ENCODE measurements around the gene HSFX4.
"Not testable (repeated sequence)": the region's sequence is repeated elsewhere in the genome, so short reads cannot be mapped to it uniquely, and the experiment has no call there.

Gene HSFX4, protein sequence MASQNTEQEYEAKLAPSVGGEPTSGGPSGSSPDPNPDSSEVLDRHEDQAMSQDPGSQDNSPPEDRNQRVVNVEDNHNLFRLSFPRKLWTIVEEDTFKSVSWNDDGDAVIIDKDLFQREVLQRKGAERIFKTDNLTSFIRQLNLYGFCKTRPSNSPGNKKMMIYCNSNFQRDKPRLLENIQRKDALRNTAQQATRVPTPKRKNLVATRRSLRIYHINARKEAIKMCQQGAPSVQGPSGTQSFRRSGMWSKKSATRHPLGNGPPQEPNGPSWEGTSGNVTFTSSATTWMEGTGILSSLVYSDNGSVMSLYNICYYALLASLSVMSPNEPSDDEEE

DNA sequence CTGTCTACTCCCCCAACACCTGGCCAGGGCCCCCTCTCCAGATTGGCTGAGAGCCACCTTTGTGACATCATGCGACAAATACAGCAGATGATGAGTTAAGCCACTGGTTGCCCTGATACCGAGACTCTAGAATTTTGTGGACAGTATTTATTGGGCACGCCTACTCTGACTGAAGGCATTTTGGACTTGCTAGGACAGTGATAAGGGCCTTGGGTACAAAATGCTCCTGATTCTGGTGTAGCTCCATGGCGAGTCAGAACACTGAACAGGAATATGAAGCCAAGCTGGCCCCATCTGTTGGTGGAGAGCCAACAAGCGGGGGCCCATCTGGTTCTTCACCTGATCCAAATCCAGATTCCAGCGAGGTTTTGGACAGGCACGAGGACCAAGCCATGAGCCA is at the start of gene HSFX4:
Gene HSFX4 (plus strand): TSS at position 174 of the 400 bp plus-strand sequence. CDS start 72 bp downstream, at position 246.
- Mint-ChIP-seq H3K4me3 (peak within 1 kb of the TSS; percentile 17), H3K27ac (peak within 1 kb of the TSS; percentile 75)
- H3K9me3 Mint-ChIP-seq; H3K36me3 Mint-ChIP-seq (ENCODE audit: low read depth); H3K27me3 Mint-ChIP-seq (ENCODE audit: low read depth); H3K4me1 Mint-ChIP-seq (ENCODE audit: low read depth): not testable (repeated sequence)

DNA sequence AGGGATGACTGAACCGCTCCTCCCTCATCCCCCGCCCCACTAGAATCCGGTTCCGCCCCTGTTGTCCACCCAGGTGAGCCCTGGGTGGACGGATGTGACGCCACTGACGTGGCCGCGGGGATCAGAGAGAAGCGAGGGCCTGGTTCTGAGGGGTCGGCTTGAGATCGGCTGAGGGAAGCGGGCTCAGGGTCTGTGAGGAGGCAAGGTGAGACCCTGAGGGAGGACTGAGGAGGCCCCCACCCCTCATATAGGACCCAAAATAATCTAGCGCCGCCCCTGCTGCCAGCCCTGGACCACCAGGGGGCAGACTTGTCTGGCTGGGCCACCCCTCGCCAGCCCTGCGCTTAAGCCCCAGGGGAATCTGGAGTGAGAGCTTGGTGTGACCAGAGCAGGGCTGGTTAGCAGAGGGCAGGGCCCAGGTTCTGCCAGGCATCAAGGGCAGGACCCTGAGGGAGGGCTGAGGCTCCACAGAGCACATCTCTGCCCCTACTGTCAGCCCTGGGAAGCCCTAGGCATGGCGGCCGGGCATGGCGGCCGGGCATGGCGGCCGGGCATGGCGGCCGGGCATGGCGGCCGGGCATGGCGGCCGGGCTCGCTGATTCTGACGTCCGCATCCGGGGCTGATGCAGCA is 48.2 kb upstream of the HSFX4 start, which contains the start of gene MAGEA8:
Gene MAGEA8 (plus strand): TSS at position 103 of the 631 bp plus-strand sequence. CDS start 3,090 bp downstream, outside the sequence.
- Mint-ChIP-seq H3K27ac (no peak within 1 kb of the TSS), H3K36me3 (ENCODE audit: low read depth) (no peaks in the 10 kb centered on the region), H3K4me1 (ENCODE audit: low read depth) (peaks cover 8% of the 10 kb centered on the region), H3K27me3 (ENCODE audit: low read depth) (peaks cover 17% of the 10 kb centered on the region), H3K4me3 (no peak within 1 kb of the TSS), H3K9me3 (no peaks in the 10 kb centered on the region)

DNA sequence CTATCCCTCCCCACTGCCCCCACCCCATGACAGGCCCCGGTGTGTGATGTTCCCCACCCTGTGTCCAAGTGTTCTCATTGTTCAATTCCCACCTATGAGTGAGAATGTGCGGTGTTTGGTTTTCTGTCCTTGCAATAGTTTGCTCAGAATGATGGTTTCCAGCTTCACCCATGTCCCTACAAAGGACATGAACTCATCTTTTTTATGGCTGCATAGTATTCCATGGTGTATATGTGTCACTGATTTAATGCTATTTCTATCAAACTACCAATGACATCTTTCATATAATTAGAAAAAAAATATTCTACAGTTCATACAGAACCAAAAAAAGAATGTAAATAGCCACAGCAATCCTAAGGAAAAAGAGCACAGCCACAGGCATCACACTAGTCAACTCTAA is 38.5 kb upstream of the HSFX4 start:
- H3K4me1 Mint-ChIP-seq (ENCODE audit: low read depth); H3K27me3 Mint-ChIP-seq (ENCODE audit: low read depth); H3K36me3 Mint-ChIP-seq (ENCODE audit: low read depth); H3K27ac Mint-ChIP-seq; H3K9me3 Mint-ChIP-seq; H3K4me3 Mint-ChIP-seq: not testable (repeated sequence)

DNA sequence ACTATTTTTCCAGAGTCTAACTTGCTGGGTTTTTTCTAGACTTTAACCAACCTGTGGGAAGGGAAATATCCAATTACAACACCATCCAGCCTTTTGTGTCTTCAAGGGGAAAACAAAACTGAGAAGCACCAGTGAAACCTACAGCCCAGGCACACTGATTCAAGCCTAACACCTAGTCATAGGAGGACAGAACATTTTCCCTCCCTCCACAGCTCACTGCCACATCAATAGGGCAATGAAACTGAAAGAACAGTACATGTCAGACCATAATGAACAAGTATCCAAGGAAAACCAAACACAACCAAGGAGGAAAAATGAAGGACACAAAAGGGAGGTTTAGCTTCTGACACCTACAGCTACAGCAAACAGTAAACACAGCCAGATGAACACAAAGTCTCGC is 30.8 kb upstream of the HSFX4 start:
- Mint-ChIP-seq H3K4me1 (ENCODE audit: low read depth) (peaks cover 8% of the 10 kb centered on the region), H3K4me3 (no peak overlapping the region)

DNA sequence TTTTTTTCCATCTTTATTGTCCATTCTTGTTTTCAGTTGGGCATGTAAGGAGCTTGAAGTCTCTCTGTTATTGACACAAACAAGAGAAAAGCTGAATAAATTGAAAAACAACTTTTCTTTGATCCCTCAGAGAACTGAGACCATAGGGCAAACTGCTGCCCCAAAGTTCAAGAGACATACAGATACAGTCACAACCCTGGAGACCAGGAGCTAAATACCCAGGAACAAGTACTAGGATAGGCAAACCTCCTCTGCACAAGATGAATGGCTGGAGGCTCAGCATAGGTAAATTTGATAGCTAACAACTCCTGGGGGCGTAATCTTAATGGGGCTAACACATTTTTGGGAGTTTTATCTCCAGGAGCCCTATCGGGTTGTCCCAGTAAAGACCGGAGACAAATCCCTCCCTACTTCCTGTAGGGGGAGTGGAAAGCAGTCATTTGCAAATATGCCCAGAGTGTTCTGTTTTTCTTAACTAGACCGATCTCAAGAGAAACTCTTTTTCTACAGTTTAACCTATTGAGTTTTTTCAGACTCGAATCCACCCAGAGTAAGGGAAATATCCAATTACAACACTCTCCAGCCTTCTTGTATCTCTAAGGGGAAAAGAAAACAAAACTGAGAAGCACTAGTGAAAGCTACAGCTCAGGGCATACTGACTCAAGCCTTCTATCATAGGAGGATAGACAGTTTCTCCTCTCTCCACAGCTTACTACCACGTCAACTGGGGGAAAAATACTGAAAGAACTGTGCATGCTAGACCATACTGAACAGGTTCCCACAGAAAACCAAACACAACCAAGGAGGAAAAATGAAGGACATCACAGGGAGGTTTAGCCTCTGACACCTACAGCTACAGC is 25.3 kb upstream of the HSFX4 start:
- H3K27me3 Mint-ChIP-seq (ENCODE audit: low read depth) = no peaks in the 10 kb centered on the region
- H3K9me3 Mint-ChIP-seq = no peaks in the 10 kb centered on the region
- peaks cover 17% of the 10 kb centered on the region for H3K4me1 Mint-ChIP-seq (ENCODE audit: low read depth)
- H3K4me3 Mint-ChIP-seq = peak overlapping the region; percentile 72
- H3K36me3 Mint-ChIP-seq (ENCODE audit: low read depth) = no peaks in the 10 kb centered on the region
- H3K27ac Mint-ChIP-seq = peak overlapping the region; percentile 85

More for the DNA sequence above, 30.8 kb upstream of the HSFX4 start:
- H3K27me3 Mint-ChIP-seq (ENCODE audit: low read depth) = no peaks in the 10 kb centered on the region
- no peaks in the 10 kb centered on the region for H3K36me3 Mint-ChIP-seq (ENCODE audit: low read depth)
- no peak overlapping the region for H3K27ac Mint-ChIP-seq
- no peaks in the 10 kb centered on the region for H3K9me3 Mint-ChIP-seq

DNA sequence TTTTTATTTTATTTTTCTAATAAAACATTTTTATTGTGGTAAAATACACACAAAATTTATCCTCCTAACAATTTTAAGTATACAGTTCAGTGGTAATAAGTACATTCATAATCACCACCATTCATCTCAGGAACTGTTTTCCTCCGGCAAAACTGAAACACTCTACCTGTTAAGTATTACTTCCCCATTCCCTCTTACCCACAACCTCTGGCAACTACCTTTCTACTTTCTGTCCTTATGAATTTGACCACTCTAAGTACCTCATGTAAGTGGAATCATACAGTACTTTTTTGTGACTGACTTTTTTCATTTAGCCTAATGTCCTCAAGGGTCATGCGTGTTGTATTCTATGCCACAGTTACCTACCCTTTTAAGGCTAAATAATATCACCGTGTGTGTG is 21.1 kb upstream of the HSFX4 start:
- no peak overlapping the region for H3K4me3 Mint-ChIP-seq
- peaks cover 6% of the 10 kb centered on the region for H3K9me3 Mint-ChIP-seq
- no peak overlapping the region for H3K27ac Mint-ChIP-seq
- H3K27me3 Mint-ChIP-seq (ENCODE audit: low read depth) = no peaks in the 10 kb centered on the region
- H3K36me3 Mint-ChIP-seq (ENCODE audit: low read depth) = no peaks in the 10 kb centered on the region
- H3K4me1 Mint-ChIP-seq (ENCODE audit: low read depth) = peaks cover 22% of the 10 kb centered on the region

DNA sequence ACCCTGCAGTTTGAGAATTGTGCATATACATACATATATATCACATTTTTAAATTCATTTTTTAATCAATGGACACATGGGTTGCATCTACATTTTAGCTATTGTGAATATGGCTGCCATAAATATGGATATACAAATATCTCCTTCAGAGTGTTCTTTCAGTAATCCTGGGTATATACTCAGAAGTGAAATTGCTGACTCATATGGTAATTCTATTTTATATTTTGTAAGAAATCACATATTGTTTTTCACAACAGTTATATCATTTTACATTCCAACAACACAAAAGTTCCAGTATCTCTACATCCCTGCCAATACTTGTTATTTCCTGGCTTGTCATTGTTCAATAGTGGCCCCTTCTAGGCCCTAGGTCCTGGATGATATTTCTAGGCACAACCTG is 20.6 kb upstream of the HSFX4 start:
- Mint-ChIP-seq H3K27me3 (ENCODE audit: low read depth) (no peaks in the 10 kb centered on the region), H3K4me1 (ENCODE audit: low read depth) (peaks cover 22% of the 10 kb centered on the region), H3K36me3 (ENCODE audit: low read depth) (no peaks in the 10 kb centered on the region), H3K9me3 (peaks cover 10% of the 10 kb centered on the region), H3K4me3 (no peak overlapping the region), H3K27ac (no peak overlapping the region)

DNA sequence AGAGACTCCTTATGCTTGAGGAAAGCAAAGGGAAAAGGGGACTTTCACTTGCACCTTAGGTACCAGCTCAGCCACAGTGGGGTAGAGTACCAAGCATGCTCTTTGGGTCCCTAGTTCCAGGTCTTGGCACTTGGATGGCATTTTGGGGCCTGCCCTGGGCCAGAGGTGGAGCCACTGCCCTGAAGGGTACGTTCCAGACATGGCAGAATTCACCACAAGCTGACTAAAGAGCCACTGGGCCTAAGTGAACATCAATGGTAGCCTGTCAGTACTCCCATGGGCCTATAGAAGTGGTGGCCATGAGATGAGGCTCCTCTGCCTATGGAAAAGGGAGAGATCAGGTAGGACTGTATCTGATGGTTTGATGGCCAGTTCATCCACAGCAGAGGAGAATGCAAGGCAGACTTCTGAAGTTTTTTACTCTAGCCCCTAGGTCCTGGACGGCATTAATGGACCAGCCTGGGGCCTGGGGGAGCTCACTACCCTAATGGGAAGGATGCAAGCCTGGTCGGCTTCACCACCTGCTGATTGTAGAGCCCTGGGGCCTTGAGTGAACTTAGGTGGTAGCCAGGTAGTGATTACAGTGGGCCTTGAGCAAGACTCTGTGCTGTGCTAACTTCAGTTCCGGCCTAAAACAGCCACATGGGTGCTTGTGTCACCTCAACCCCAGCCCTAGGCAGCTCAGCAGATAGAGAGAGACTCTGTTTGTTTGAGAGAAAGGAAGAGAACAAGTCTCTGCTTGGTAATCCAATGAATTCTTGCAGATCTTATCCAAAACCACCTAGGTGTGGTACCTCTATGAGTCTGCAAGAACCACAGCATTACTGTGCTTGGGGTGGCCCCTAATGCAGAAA is 19.8 kb upstream of the HSFX4 start:
- no peaks in the 10 kb centered on the region for H3K27me3 Mint-ChIP-seq (ENCODE audit: low read depth)
- peaks cover 15% of the 10 kb centered on the region for H3K9me3 Mint-ChIP-seq
- no peak overlapping the region for H3K27ac Mint-ChIP-seq
- H3K4me1 Mint-ChIP-seq (ENCODE audit: low read depth) = peaks cover 14% of the 10 kb centered on the region
- no peak overlapping the region for H3K4me3 Mint-ChIP-seq
- H3K36me3 Mint-ChIP-seq (ENCODE audit: low read depth) = peaks cover 4% of the 10 kb centered on the region

DNA sequence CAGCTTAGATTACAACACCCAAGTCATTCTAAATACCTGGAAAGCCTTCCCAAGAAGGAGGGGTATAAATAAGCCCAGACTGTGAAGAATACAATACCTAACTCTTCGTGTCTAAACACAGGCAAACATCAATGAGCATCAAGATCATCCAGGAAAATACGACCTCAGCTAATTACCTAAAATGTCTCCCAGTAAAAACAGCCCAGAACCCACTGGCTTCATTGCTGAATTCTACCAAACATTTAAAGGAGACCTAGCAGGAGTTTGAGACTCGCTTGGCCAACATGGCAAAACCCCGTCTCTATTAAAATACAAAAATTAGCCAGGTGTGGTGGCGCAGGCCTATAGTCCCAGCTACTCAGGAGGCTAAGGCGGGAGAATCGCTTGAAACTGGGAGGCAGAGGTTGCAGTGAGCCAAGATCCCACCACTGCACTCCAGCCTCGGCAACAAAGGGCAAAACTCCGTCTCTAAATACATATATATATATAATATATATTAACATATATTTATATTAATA is 19.1 kb upstream of the HSFX4 start:
- Mint-ChIP-seq H3K4me3 (no peak overlapping the region), H3K27ac (no peak overlapping the region), H3K4me1 (ENCODE audit: low read depth) (peaks cover 10% of the 10 kb centered on the region), H3K36me3 (ENCODE audit: low read depth) (peaks cover 4% of the 10 kb centered on the region), H3K27me3 (ENCODE audit: low read depth) (no peaks in the 10 kb centered on the region), H3K9me3 (peaks cover 15% of the 10 kb centered on the region)

DNA sequence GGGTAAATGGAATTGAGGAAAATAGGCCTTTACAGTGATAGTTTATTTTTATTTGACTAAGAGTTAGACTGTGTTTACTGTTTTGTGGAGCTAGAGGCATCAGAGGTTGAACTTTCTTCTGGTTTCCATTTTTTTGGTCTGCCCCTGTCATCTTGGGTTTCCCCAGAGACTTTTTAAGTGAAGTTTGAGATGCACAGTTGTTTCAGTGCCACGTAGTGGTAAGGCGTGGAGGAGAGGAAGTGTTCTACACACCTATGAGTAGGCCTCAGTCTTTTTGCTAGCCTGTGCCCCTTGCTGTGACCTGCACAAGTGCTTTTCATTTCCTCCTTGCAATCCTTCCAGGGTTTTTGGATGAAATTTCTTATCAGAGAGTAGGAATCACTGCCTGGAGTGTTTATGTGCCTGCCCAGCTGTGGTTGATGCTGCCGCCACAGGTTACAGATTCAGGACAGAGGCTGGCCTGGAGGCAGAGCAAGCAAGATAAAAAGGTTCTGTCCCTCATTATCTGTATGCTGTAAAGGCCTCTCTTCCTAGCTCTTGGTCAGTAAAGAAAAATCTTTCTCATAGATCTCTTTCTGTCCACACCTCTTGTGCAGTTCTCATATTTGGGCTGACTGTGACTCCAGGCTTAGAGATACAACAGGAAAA is 12.5 kb upstream of the HSFX4 start:
- Mint-ChIP-seq H3K27ac (peak overlapping the region; percentile 89), H3K36me3 (ENCODE audit: low read depth) (peaks cover 4% of the 10 kb centered on the region)

DNA sequence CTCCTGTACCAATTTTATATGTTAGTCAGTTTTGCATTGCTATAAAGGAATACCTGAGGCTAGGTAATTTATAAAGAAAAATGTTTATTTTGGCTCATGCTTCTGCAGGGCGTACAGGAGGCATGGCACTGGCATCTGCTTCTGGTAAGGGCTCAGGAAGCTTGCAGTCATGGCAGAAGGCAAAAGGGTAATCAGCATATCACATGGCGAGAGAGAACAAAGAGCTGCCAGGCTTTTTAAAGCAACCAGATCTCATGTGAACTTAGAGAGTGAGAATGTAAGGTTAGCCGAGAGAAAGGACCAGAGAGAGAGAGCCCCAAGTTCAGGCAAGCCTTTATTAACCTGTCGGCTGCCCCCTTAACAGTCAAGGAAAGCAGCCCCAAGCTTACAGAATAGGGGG is 5.5 kb upstream of the HSFX4 start:
- H3K27ac Mint-ChIP-seq; H3K36me3 Mint-ChIP-seq (ENCODE audit: low read depth); H3K27me3 Mint-ChIP-seq (ENCODE audit: low read depth); H3K4me3 Mint-ChIP-seq; H3K4me1 Mint-ChIP-seq (ENCODE audit: low read depth); H3K9me3 Mint-ChIP-seq: not testable (repeated sequence)

More for the DNA sequence above, 12.5 kb upstream of the HSFX4 start:
- Mint-ChIP-seq H3K27me3 (ENCODE audit: low read depth) (no peaks in the 10 kb centered on the region), H3K4me1 (ENCODE audit: low read depth) (peaks cover 9% of the 10 kb centered on the region), H3K4me3 (no peak overlapping the region), H3K9me3 (peaks cover 15% of the 10 kb centered on the region)

DNA sequence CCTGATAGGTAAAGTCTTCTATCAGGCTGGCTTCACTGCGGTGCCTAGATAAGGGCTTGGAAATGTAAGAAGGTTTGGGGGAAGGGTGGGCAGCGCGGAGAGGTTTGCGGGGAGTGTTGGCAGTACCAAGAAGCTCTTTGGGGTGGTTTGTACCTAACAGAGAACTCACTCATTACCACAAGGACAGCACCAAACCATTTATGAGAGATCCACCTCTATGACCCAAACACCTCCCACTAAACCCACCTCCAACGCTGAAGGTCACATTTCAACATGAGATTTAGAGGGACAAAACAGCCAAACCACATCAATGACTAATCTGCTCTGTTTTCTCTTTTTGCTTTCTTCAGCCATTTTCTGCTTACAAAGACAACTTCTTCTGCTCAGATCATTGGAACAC is 4.9 kb upstream of the HSFX4 start:
- not testable (repeated sequence) for H3K36me3 Mint-ChIP-seq (ENCODE audit: low read depth); H3K4me1 Mint-ChIP-seq (ENCODE audit: low read depth)

DNA sequence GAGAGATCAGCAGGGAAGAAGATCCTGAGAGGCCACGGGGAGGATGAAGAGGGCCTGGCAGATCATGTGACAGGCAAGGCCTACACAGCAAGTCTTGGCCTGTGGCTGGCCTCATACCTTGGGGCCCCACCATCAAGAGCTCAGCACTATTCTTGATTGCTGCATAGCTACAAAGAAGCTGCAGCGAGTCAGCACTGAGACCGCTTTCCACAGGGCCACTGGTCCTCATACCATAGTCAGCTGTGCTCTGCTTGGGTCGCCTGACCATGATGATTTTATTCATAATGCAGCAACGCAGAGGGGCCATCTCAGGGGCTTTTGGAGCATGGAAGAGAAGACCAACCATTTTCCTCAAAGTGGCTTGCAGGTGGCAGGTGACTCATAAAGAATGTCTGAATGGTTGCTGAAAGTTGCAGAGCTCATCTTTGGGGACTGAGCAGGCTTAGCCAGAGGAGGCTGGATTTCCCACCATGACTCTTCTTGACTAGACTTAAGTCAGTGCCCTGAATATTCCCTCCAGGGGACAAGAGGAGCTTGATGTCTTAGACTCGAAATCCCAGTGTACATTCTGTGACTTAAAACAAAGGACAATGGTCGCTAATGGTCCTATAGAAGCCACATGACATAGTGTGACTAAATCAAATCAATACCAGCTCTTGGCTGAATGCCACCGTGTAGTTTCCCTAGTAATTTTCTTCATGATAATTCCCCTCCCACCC is 2.0 kb upstream of the HSFX4 start:
- not testable (repeated sequence) for H3K27ac Mint-ChIP-seq; H3K4me3 Mint-ChIP-seq; H3K4me1 Mint-ChIP-seq (ENCODE audit: low read depth); H3K9me3 Mint-ChIP-seq; H3K27me3 Mint-ChIP-seq (ENCODE audit: low read depth); H3K36me3 Mint-ChIP-seq (ENCODE audit: low read depth)

More for the DNA sequence above, 4.9 kb upstream of the HSFX4 start:
- H3K27me3 Mint-ChIP-seq (ENCODE audit: low read depth); H3K9me3 Mint-ChIP-seq; H3K4me3 Mint-ChIP-seq; H3K27ac Mint-ChIP-seq: not testable (repeated sequence)
